ENCODE results near the gene ARHGAP22.

GRCh38 chr10:48459270-48460150 is 145.4 kb downstream of the ARHGAP22 start:
- TF ChIP-seq CTCF (IDR thresholded peaks at IDR 0.05) (no peak), POLR2AphosphoS5 (IDR thresholded peaks at IDR 0.05; ENCODE audit: insufficient read depth in 1 of 2, low read depth in 1 of 2) (no peak), POLR2A (IDR thresholded peaks at IDR 0.05) (no peak)

Data from vagina (tissue), 2 donors.